Measurements from ENCODE around the gene SLC51A.
"Not testable (repeated sequence)": the region's sequence is repeated elsewhere in the genome, so short reads cannot be mapped to it uniquely, and the experiment has no call there.

The SLC51A gene

DNA sequence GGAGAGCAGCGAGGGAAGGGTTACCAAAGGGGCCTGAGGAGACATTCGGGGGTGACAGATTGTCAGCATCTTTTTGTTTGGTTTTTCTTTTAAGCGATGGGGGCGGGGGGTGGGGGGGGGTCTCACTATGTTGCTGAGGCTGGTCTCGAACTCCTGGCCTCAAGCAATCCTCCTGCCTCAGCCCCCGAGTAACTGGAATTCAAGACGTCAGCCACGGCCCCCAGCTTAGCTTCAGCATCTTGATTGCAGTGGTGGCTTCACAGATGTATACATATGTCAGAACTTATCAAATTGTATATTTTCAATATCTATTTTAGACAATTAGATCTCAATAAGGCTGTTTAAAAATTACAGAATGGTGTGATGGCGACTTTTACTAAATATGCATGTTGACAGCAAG, 36.0 kb upstream of the SLC51A start:
- Histone ChIP-seq H3K27me3 (ENCODE audit: insufficient read depth, low read length) (no peaks in the 10 kb centered on the region), H2AK5ac (ENCODE audit: low read length) (no peak overlapping the region), H4K91ac (ENCODE audit: low read depth, low read length) (no peak overlapping the region), H3K9ac (ENCODE audit: low read length) (no peak overlapping the region), H3K27ac (ENCODE audit: low read depth, low read length) (no peak overlapping the region), H3K4me1 (ENCODE audit: control insufficient read depth in 1 of 2, insufficient read depth in 2 of 2, low read length in 2 of 2) (no peaks in the 10 kb centered on the region), H3K36me3 (ENCODE audit: control insufficient read depth in 1 of 2, insufficient read depth in 2 of 2, low read length in 2 of 2) (no peaks in the 10 kb centered on the region), H3K9me3 (ENCODE audit: insufficient read depth, low read depth, low read length) (no peaks in the 10 kb centered on the region), H3K14ac (ENCODE audit: low read length) (no peak overlapping the region), H2BK5ac (ENCODE audit: low read depth, low read length, poor library complexity) (no peak overlapping the region), H3K4ac (ENCODE audit: low read depth, low read length) (no peak overlapping the region), H3K4me3 (ENCODE audit: low read depth, low read length) (no peak overlapping the region), H3K79me2 (ENCODE audit: control insufficient read depth, insufficient read depth, low read length, poor library complexity) (no peaks in the 10 kb centered on the region), H3K4me2 (ENCODE audit: low read length) (no peak overlapping the region), H3K79me1 (ENCODE audit: low read length) (no peaks in the 10 kb centered on the region), H4K12ac (ENCODE audit: low read depth, low read length) (no peak overlapping the region), H2BK12ac (ENCODE audit: low read length) (no peak overlapping the region), H2AFZ (ENCODE audit: insufficient read depth, low read length, poor library complexity) (no peak overlapping the region), H3K18ac (ENCODE audit: low read length) (no peak overlapping the region), H2BK120ac (ENCODE audit: insufficient read depth, low read length, poor library complexity) (no peak overlapping the region), H3K23ac (ENCODE audit: low read length) (no peak overlapping the region), H4K8ac (ENCODE audit: low read depth, low read length) (no peak overlapping the region)
- DNase-seq: no peak
- WGBS (ENCODE audit: extremely low coverage, insufficient coverage, insufficient read length): no CpG with 5 or more reads among the region's 9 CpGs

DNA sequence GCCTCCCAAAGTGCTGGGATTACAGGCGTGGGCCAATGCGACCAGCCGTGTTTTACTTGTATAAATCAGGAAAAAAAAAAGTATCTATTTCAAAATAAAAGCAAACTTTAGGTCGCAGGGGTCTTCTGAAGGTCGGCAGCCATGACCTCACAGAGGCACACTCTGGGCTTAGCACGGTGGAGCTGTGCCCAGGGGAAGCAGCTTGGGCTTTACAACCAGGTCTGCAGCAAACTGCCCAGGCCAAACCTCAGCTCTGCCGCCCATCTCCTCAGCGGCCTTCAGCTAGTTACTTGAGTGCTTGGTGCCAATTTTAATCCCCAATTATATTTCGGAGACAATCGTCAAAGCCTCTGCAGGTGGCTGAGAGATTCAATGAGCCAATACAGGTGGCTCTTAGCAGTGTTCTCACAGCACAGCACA, 35.2 kb upstream of the SLC51A start:
- H3K9ac ChIP-seq (ENCODE audit: low read length): no peak overlapping the region
- no peak overlapping the region for H4K91ac ChIP-seq (ENCODE audit: low read depth, low read length)
- H4K12ac ChIP-seq (ENCODE audit: low read depth, low read length): no peak overlapping the region
- no peak overlapping the region for H2AK5ac ChIP-seq (ENCODE audit: low read length)
- no peaks in the 10 kb centered on the region for H3K9me3 ChIP-seq (ENCODE audit: insufficient read depth, low read depth, low read length)
- no peaks in the 10 kb centered on the region for H3K79me1 ChIP-seq (ENCODE audit: low read length)
- no peak overlapping the region for H3K4me2 ChIP-seq (ENCODE audit: low read length)
- no peak overlapping the region for H3K14ac ChIP-seq (ENCODE audit: low read length)
- no peaks in the 10 kb centered on the region for H3K36me3 ChIP-seq (ENCODE audit: control insufficient read depth in 1 of 2, insufficient read depth in 2 of 2, low read length in 2 of 2)
- H3K27ac ChIP-seq (ENCODE audit: low read depth, low read length): no peak overlapping the region
- no peaks in the 10 kb centered on the region for H3K27me3 ChIP-seq (ENCODE audit: insufficient read depth, low read length)
- H4K8ac ChIP-seq (ENCODE audit: low read depth, low read length): no peak overlapping the region
- H3K23ac ChIP-seq (ENCODE audit: low read length): no peak overlapping the region
- no peak overlapping the region for H3K18ac ChIP-seq (ENCODE audit: low read length)
- DNase-seq: no peak
- H3K4ac ChIP-seq (ENCODE audit: low read depth, low read length): no peak overlapping the region
- no peak overlapping the region for H2AFZ ChIP-seq (ENCODE audit: insufficient read depth, low read length, poor library complexity)
- no peak overlapping the region for H3K4me3 ChIP-seq (ENCODE audit: low read depth, low read length)
- no peak overlapping the region for H2BK12ac ChIP-seq (ENCODE audit: low read length)
- H2BK5ac ChIP-seq (ENCODE audit: low read depth, low read length, poor library complexity): no peak overlapping the region
- no peaks in the 10 kb centered on the region for H3K4me1 ChIP-seq (ENCODE audit: control insufficient read depth in 1 of 2, insufficient read depth in 2 of 2, low read length in 2 of 2)
- H2BK120ac ChIP-seq (ENCODE audit: insufficient read depth, low read length, poor library complexity): no peak overlapping the region
- no CpG with 5 or more reads among the region's 10 CpGs for WGBS (ENCODE audit: extremely low coverage, insufficient coverage, insufficient read length)
- no peaks in the 10 kb centered on the region for H3K79me2 ChIP-seq (ENCODE audit: control insufficient read depth, insufficient read depth, low read length, poor library complexity)

DNA sequence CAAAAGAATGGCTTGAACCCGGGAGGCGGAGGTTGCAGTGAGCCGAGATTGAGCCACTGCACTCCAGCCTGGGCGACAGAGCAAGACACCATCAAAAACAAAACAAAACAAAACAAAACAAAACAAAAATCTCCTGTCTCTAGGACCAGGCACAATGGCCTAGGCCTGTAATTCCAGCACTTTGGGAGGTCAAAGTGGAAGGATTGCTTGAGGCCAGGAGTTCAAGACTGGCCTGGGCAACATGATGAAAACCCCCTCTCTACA, 32.2 kb upstream of the SLC51A start:
- not testable (repeated sequence) for H2AK5ac ChIP-seq (ENCODE audit: low read length)

DNA sequence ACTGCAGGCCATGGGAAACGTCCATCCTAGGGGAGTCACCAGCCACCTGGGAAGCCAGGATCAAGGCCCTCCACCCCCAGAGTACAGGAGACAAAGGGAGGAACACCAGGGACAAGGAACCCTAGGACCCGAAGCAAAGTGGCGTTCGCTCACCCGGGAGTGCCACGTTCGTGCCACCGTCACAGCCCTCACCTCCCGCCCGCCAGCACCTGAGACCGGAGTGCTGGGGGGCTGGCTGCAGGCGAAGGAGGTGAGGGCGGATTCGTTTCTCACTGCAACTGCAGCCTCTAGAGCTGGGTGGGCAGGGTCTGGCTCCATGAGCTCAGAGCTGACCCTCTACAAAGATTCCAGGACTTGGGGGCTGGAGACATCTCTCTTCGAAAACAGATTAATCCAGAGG, 31.5 kb upstream of the SLC51A start:
- no peak for DNase-seq
- Histone ChIP-seq H3K27ac (ENCODE audit: low read depth, low read length) (no peak overlapping the region), H3K79me2 (ENCODE audit: control insufficient read depth, insufficient read depth, low read length, poor library complexity) (no peaks in the 10 kb centered on the region), H3K4me1 (ENCODE audit: control insufficient read depth in 1 of 2, insufficient read depth in 2 of 2, low read length in 2 of 2) (no peaks in the 10 kb centered on the region), H2AK5ac (ENCODE audit: low read length) (no peak overlapping the region), H3K4me3 (ENCODE audit: low read depth, low read length) (no peak overlapping the region), H3K79me1 (ENCODE audit: low read length) (no peaks in the 10 kb centered on the region), H3K4ac (ENCODE audit: low read depth, low read length) (no peak overlapping the region), H3K18ac (ENCODE audit: low read length) (no peak overlapping the region), H3K27me3 (ENCODE audit: insufficient read depth, low read length) (no peaks in the 10 kb centered on the region), H4K91ac (ENCODE audit: low read depth, low read length) (no peak overlapping the region), H3K4me2 (ENCODE audit: low read length) (no peak overlapping the region), H2AFZ (ENCODE audit: insufficient read depth, low read length, poor library complexity) (no peak overlapping the region), H3K36me3 (ENCODE audit: control insufficient read depth in 1 of 2, insufficient read depth in 2 of 2, low read length in 2 of 2) (no peaks in the 10 kb centered on the region), H4K8ac (ENCODE audit: low read depth, low read length) (no peak overlapping the region), H3K14ac (ENCODE audit: low read length) (no peak overlapping the region), H3K23ac (ENCODE audit: low read length) (no peak overlapping the region), H2BK12ac (ENCODE audit: low read length) (no peak overlapping the region), H3K9ac (ENCODE audit: low read length) (no peak overlapping the region), H2BK120ac (ENCODE audit: insufficient read depth, low read length, poor library complexity) (no peak overlapping the region), H3K9me3 (ENCODE audit: insufficient read depth, low read depth, low read length) (no peaks in the 10 kb centered on the region), H2BK5ac (ENCODE audit: low read depth, low read length, poor library complexity) (no peak overlapping the region), H4K12ac (ENCODE audit: low read depth, low read length) (no peak overlapping the region)
- WGBS (ENCODE audit: extremely low coverage, insufficient coverage, insufficient read length): no CpG with 5 or more reads among the region's 15 CpGs

More for the DNA sequence above, 32.2 kb upstream of the SLC51A start:
- H3K4me2 ChIP-seq (ENCODE audit: low read length); H3K14ac ChIP-seq (ENCODE audit: low read length); H3K4ac ChIP-seq (ENCODE audit: low read depth, low read length); H3K79me2 ChIP-seq (ENCODE audit: control insufficient read depth, insufficient read depth, low read length, poor library complexity); DNase-seq; H2AFZ ChIP-seq (ENCODE audit: insufficient read depth, low read length, poor library complexity); H2BK5ac ChIP-seq (ENCODE audit: low read depth, low read length, poor library complexity); H4K91ac ChIP-seq (ENCODE audit: low read depth, low read length); H3K18ac ChIP-seq (ENCODE audit: low read length); H3K4me3 ChIP-seq (ENCODE audit: low read depth, low read length); H4K12ac ChIP-seq (ENCODE audit: low read depth, low read length); H3K79me1 ChIP-seq (ENCODE audit: low read length); H3K27ac ChIP-seq (ENCODE audit: low read depth, low read length); H2BK120ac ChIP-seq (ENCODE audit: insufficient read depth, low read length, poor library complexity); H3K9ac ChIP-seq (ENCODE audit: low read length); H3K9me3 ChIP-seq (ENCODE audit: insufficient read depth, low read depth, low read length); H4K8ac ChIP-seq (ENCODE audit: low read depth, low read length); H3K23ac ChIP-seq (ENCODE audit: low read length); H2BK12ac ChIP-seq (ENCODE audit: low read length); H3K27me3 ChIP-seq (ENCODE audit: insufficient read depth, low read length); H3K36me3 ChIP-seq (ENCODE audit: control insufficient read depth in 1 of 2, insufficient read depth in 2 of 2, low read length in 2 of 2); H3K4me1 ChIP-seq (ENCODE audit: control insufficient read depth in 1 of 2, insufficient read depth in 2 of 2, low read length in 2 of 2): not testable (repeated sequence)
- no CpG with 5 or more reads among the region's 4 CpGs for WGBS (ENCODE audit: extremely low coverage, insufficient coverage, insufficient read length)

Measured in trophoblast cell (in vitro differentiated cells and primary cell).